ENCODE data around the gene GEN1.

- TF ChIP-seq FOXM1 (CRISPR knock-in tag; IDR thresholded peaks at IDR 0.05) (no peak), PHF5A (CRISPR knock-in tag; IDR thresholded peaks at IDR 0.05; ENCODE audit: low read depth, unreplicated experiment) (no peak), SYNCRIP (IDR thresholded peaks at IDR 0.05; ENCODE audit: insufficient read depth, low read depth, low read length) (no peak), TIGD3 (CRISPR knock-in tag; IDR thresholded peaks at IDR 0.05; ENCODE audit: borderline replicate concordance) (no peak), MXI1 (IDR thresholded peaks at IDR 0.05; ENCODE audit: borderline replicate concordance, low read depth, low read length) (no peak), CEBPB (IDR thresholded peaks at IDR 0.05; ENCODE audit: borderline replicate concordance, low read depth, low read length) (no peak)
These were observed 60.7 kb downstream of the GEN1 start for GRCh38 chr2:17814601-17815000.

Data from HepG2 (cell line).